ENCODE measurements around the gene GPR37.

DNA sequence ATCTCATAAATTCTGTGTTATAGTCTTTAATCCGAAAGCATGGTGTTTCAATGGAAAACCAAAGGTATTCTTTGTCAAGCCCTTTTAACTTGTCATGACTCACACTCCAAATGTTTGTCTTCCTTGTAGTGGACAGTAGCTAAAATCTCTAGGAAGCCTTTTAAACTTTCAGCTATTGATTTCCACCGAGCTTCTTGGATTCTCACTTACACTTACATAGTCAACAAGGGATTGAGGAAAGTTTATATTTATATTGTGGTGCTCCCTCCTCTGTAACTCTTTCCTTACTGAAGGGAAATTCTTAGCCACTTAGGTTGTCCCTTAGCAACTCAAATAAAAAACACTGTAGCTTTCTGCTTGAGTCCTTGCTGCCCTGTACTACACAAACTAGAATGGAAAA lies 31.2 kb upstream of the GPR37 start:
- TF ChIP-seq POLR2A (IDR thresholded peaks at IDR 0.05) (no peak), CTCF (IDR thresholded peaks at IDR 0.05) (no peak), POLR2AphosphoS5 (IDR thresholded peaks at IDR 0.05) (no peak)

All from prostate gland (tissue), 2 donors.